ENCODE results near the gene BCL2A1.

- TF ChIP-seq, protein P1, sequence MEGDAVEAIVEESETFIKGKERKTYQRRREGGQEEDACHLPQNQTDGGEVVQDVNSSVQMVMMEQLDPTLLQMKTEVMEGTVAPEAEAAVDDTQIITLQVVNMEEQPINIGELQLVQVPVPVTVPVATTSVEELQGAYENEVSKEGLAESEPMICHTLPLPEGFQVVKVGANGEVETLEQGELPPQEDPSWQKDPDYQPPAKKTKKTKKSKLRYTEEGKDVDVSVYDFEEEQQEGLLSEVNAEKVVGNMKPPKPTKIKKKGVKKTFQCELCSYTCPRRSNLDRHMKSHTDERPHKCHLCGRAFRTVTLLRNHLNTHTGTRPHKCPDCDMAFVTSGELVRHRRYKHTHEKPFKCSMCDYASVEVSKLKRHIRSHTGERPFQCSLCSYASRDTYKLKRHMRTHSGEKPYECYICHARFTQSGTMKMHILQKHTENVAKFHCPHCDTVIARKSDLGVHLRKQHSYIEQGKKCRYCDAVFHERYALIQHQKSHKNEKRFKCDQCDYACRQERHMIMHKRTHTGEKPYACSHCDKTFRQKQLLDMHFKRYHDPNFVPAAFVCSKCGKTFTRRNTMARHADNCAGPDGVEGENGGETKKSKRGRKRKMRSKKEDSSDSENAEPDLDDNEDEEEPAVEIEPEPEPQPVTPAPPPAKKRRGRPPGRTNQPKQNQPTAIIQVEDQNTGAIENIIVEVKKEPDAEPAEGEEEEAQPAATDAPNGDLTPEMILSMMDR (IDR thresholded peaks at IDR 0.05) = no peak
- TF ChIP-seq POLR2A (IDR thresholded peaks at IDR 0.05) = no peak
Observed at GRCh38 chr15:80020731-80021130, 49.7 kb upstream of the BCL2A1 start.
